GM21381 (cell line): ENCODE data around the gene TRABD.

Source experiments
- ATAC-seq: cut with Tn5 transposase; IDR thresholded peaks from one replicate; pipeline ENCODE4 v1.9.1; 2021; ENCODE audit warnings: mild to moderate bottlenecking, moderate library complexity; ENCODE audit not compliant: unreplicated experiment

The TRABD gene

GRCh38 chr22:50184902-50185374, 775 bp upstream of the TRABD start:
- no peak for ATAC-seq

- ATAC-seq: no peak
These were observed 535 bp downstream of the TRABD start for GRCh38 chr22:50186181-50186714.

GRCh38 chr22:50186761-50187523, 1.2 kb downstream of the TRABD start:
- ATAC-seq: no peak

DNA sequence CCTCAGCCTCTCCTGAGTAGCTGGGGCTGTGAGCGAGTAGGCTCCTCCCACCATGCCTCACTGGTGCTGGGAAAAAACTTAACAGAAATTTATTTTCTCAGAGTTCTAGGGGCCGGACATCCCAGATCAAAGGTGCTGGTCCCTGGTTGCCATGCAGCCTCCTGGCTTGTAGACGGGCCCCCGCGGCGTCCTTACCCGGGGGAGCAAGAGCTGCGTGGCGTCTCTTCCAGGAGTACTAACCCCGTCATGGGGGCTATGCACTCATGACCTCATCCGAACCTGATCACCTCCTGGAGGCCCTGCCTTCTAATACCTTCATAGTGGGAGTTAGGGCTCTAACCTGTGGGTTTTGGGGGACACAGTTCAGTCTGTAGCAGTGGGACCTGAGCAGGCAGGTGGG, 2.6 kb downstream of the TRABD start:
- no peak for ATAC-seq

DNA sequence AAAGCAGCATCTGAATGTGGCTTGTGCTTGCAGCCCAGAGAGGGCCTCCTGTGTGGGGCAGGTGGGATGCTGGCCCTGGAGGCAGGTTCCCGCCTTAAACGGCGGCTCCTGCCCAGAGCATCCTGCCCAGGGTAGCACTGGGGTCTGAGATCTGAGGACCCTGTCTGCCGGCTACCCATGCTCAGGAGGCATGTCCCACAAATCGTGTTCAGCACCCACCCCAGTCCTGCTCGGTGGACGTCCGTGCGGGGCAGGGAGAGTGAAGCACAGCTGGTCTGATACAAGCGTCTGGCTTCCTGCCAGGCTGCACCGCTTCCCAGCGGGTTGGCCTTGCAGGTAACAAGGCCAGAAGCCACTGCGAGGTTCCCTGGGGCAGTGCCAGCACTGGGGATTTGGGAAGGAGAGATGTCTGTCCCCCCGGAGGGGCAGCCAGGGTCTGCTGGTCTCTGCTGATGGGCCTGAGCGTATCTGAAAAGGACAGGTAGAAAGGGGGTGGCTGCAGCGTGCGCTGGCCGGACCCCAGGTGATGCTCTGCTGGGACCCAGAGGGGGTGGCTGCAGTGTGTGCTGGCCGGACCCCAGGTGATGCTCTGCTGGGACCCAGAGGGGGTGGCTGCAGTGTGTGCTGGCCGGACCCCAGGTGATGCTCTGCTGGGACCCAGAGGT, 3.6 kb downstream of the TRABD start:
- ATAC-seq: no peak

GRCh38 chr22:50189849-50190181, 4.1 kb downstream of the TRABD start:
- ATAC-seq: no peak

DNA sequence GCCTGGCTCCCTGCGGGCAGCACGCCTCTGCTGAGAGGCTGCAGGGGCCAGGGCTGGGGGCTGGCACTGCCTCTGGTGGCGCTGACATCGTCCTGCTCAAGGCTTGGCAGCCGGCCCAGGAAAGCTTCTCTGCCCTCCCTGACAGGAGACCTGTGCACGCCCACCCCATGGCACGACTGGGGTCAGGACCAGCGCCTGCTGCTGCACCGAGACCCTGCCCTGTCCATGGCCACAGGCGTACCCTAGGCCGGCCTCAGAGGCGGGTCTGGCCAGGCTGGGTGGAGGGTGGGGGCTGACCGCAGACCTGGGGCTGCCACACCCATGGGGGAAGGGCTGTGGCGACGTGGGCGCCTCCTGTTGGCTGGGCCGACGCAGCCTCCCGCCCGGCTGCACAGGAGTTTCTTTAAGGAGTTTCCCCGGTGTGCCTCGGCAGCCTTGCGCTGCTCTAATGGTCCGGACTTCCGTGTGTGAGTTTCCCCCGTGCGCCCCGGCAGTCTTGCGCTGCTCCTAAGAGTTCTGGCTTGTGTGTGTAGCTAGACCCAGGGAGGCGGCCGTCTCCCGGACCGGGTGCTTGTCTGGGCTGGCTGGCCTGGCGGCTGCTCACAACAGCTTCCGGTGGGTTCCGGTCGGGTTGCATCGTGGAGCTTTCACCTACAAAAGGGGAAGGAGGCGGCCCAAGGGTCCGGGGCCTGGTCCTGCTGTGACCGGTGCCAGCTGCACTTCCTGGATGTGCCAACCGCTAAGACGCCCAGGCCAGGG, 4.6 kb downstream of the TRABD start:
- ATAC-seq: peak; percentile 37

DNA sequence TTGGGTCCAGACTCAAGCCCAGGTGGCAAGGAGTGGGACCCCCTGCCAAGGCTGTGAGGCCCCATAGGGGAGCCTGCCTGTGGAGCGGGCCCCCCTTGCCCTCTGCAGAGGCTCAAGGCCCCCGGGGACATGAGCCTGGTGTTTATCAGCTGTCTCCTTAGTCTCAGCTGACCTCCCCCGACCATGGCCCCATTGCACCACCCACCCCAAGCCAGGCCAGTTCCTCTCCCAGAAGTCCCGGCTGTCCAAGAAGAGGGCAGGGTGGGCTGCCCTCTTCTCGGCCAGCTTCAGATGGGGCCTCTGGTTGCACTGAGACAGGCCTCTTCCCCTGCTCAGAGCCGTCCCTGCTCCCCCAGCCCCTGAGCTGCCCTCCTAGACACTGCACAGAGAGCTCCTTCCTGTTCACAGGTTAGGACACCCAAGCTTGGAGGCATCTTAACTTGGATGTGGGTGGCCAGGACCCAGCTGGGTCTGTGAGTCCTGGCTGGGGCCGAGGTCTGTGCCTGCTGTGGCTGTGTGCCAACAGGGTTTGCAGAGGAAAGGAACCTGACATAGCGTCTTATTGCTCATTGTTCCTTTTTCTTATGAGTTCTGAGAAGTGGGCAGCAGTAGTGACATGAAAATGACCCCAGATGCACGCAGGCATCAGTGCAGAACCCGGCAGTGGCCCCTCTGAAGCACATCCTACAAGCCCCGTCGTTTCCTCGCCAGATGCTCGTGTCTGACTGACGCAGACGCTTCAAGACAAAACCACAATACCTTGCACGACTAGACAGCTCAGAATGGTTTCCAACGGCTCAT, 5.4 kb downstream of the TRABD start:
- no peak for ATAC-seq

- no peak for ATAC-seq
These were observed 6.9 kb downstream of the TRABD start for GRCh38 chr22:50192436-50193204.

DNA sequence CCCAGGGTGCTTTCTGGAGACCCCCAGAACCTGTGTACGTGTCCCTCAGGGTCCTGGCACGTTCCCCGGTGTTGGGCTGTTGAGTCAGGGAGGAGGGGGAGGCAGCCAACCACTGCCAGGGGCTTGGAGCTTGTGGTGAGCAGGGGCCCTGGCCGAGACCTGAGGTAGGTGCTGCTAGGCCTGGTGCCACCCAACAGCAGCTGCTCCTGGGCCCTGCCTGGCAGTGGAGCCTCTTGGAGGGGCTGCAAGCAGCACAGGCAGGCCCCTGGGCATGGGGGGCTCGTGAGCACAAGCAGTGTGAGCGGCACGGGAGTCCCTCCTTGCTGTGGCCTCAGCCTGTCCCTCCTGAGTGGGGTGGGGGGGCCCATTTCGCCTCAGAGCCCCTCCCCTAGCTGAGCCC, 7.9 kb downstream of the TRABD start:
- no peak for ATAC-seq

DNA sequence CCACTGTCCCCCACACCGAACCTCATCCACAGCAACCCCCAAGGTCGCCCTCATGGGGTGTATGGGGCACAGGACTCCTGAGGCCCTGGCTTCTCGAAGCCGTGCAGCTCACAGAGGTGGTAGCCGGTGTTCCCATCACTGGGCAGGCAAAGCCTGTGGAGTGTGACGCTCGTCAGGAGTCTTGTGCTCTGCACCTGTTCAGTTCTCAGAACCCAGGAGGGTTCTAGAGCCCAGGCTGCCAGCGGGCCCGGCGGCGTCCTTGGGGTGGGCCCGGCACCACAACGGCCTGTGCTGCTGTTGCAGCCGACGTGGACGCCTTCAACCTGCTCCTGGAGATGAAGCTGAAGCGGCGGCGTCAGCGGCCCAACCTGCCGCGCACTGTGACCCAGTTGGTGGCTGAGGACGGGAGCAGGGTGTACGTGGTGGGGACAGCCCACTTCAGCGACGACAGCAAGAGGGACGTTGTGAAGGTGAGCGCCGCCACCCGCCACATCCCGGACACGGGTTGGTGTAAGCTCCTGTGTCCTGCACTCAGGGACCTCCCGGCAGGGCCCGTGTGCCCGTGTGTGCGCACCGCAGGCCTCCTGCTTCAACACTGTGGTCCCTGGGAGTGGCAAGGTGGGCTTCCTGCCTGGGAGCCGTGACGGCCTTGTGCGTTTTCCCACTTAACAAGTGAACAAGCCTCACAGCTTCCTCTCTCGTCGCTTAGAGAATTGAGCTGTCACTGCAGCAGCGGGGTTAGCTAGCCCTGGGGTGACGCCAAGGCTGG, 8.5 kb downstream of the TRABD start:
- no peak for ATAC-seq

GRCh38 chr22:50196256-50196655, 10.5 kb downstream of the TRABD start:
- ATAC-seq: no peak

DNA sequence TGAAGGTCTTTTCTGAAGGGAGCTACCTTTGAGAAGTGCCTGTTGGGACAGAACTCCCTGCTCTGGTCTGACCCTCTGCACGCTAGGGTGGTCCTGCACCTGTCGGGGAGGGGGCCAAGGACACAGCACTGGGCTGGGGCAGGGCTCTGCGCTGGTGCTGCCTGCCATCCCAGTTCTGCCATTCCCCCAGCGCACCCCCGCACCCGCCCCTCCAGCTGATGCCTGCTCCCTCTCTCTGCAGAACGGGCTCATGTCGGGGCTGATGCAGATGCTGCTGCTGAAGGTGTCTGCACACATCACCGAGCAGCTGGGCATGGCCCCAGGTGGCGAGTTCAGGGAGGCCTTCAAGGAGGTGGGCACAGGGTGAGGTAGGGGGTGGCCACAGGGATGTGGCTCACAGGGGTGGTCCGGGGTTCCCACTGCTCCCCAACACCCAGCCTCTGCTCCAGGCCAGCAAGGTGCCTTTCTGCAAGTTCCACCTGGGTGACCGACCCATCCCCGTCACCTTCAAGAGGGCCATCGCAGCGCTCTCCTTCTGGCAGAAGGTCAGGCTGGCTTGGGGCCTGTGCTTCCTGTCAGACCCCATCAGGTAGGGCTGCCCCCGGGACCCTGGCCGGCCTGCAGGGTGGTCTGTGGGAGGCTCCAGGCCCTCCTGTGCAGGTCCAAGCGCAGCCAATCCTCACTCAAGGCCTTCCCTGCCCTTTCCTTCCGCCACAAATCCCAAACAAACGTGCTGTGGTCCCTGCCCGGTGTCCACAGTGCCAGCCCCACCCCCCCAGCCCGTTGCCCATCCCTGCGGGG, 11.5 kb downstream of the TRABD start:
- ATAC-seq: no peak

GRCh38 chr22:50197856-50198623, 12.3 kb downstream of the TRABD start:
- ATAC-seq: no peak

GRCh38 chr22:50198624-50199017, 12.9 kb downstream of the TRABD start:
- ATAC-seq: no peak

- no peak for ATAC-seq
These were observed 13.6 kb downstream of the TRABD start for GRCh38 chr22:50199251-50199721.

- no peak for ATAC-seq
These were observed 14.2 kb downstream of the TRABD start for GRCh38 chr22:50199829-50200460.
